ENCODE data around the gene ATP8B4. TPM values are rescaled to one million over a fixed set of nuclear protein-coding genes. Genes with fewer than 3 reads are reported as not detected.

The ATP8B4 gene
- total and polyA plus RNA-seq, 2 donors (not counting 3 experiments of a cell fraction or from before 2014, with no cell fraction given) = not detected

GRCh38 chr15:49848282-49848724 lies 270.7 kb downstream of the ATP8B4 start:
- no peak for DNase-seq (ENCODE audit: low read depth, low spot score)
- no peak overlapping the region for H3K27ac ChIP-seq (ENCODE audit: insufficient read depth, low read depth, low read length)
- H3K4me2 ChIP-seq (ENCODE audit: insufficient read depth, low read length) = no peak overlapping the region

GRCh38 chr15:49847423-49848281 lies 271.4 kb downstream of the ATP8B4 start:
- Histone ChIP-seq H3K9ac (replicated peaks; ENCODE audit: extremely low read depth, insufficient read depth, low read length) (no peak overlapping the region), H4K20me1 (replicated peaks; ENCODE audit: control insufficient read depth, extremely low read depth, insufficient read depth, low read length) (no peaks in the 10 kb centered on the region), H3K9me3 (replicated peaks; ENCODE audit: control insufficient read depth, insufficient read depth, low read length) (no peaks in the 10 kb centered on the region), H3K4me3 (replicated peaks in 1 of 3; ENCODE audit: insufficient read depth in 1 of 3, low read depth in 1 of 3, low read length in 3 of 3) (no peak overlapping the region), H3K27ac (ENCODE audit: insufficient read depth, low read depth, low read length) (no peak overlapping the region), H3K9me1 (replicated peaks; ENCODE audit: control insufficient read depth, extremely low read depth, insufficient read depth, low read length) (no peaks in the 10 kb centered on the region), H3K79me2 (ENCODE audit: control insufficient read depth, insufficient read depth, low read length) (no peaks in the 10 kb centered on the region), H3K27me3 (ENCODE audit: control insufficient read depth in 2 of 2, insufficient read depth in 2 of 2, low read length in 2 of 2) (no peaks in the 10 kb centered on the region), H3K4me2 (ENCODE audit: insufficient read depth, low read length) (no peak overlapping the region), H3K4me1 (ENCODE audit: control insufficient read depth, extremely low read depth, insufficient read depth, low read length) (no peaks in the 10 kb centered on the region), H3K36me3 (ENCODE audit: control insufficient read depth in 2 of 2, extremely low read depth in 1 of 2, insufficient read depth in 2 of 2, low read length in 2 of 2) (no peaks in the 10 kb centered on the region), H2AFZ (ENCODE audit: low read depth, low read length) (no peak overlapping the region)
- TF ChIP-seq EZH2 (IDR thresholded peaks at IDR 0.05; ENCODE audit: borderline replicate concordance, low read depth, low read length, severe bottlenecking) (no peak), POLR2A (IDR thresholded peaks at IDR 0.05; ENCODE audit: low read depth, low read length) (no peak), POLR2AphosphoS5 (IDR thresholded peaks at IDR 0.05; ENCODE audit: insufficient read depth, low read depth, low read length) (no peak), GATA2 (IDR thresholded peaks at IDR 0.05; ENCODE audit: insufficient read depth, insufficient read length, low read depth, low read length) (no peak), FOS (IDR thresholded peaks at IDR 0.05; ENCODE audit: borderline replicate concordance, insufficient read depth, low read length) (no peak), MYC (IDR thresholded peaks at IDR 0.05; ENCODE audit: low read depth, low read length) (no peak), JUN (IDR thresholded peaks at IDR 0.05; ENCODE audit: borderline replicate concordance, insufficient read depth, insufficient read length, low read depth) (no peak), MAX (IDR thresholded peaks at IDR 0.05; ENCODE audit: insufficient read depth, insufficient read length) (no peak), CTCF (IDR thresholded peaks at IDR 0.05; ENCODE audit: extremely low read depth in 1 of 2, insufficient read depth in 1 of 2, low read depth in 1 of 2, low read length in 2 of 2) (no peak)
- intact Hi-C loops (cut with micrococcal nuclease) = no loop called here
- POLR2A ChIA-PET = no interaction called here
- DNase-seq (ENCODE audit: low read depth, low spot score) (no peak), FAIRE-seq (no peak)
- CTCF ChIA-PET = no interaction called here
- no TSS peak for BruUV-seq (replicated peaks)
- dilution Hi-C loops (cut with MboI; ENCODE audit: extremely low pct_ligation_motif_present, low sequenced_read_pairs) = no loop called here

More at GRCh38 chr15:49848282-49848724, 270.7 kb downstream of the ATP8B4 start:
- Histone ChIP-seq H2AFZ (ENCODE audit: low read depth, low read length) (no peak overlapping the region), H3K36me3 (ENCODE audit: control insufficient read depth in 2 of 2, extremely low read depth in 1 of 2, insufficient read depth in 2 of 2, low read length in 2 of 2) (no peaks in the 10 kb centered on the region), H3K9ac (replicated peaks; ENCODE audit: extremely low read depth, insufficient read depth, low read length) (no peak overlapping the region), H3K79me2 (ENCODE audit: control insufficient read depth, insufficient read depth, low read length) (no peaks in the 10 kb centered on the region), H3K9me1 (replicated peaks; ENCODE audit: control insufficient read depth, extremely low read depth, insufficient read depth, low read length) (no peaks in the 10 kb centered on the region), H3K4me3 (replicated peaks in 1 of 3; ENCODE audit: insufficient read depth in 1 of 3, low read depth in 1 of 3, low read length in 3 of 3) (no peak overlapping the region), H3K9me3 (replicated peaks; ENCODE audit: control insufficient read depth, insufficient read depth, low read length) (no peaks in the 10 kb centered on the region), H4K20me1 (replicated peaks; ENCODE audit: control insufficient read depth, extremely low read depth, insufficient read depth, low read length) (no peaks in the 10 kb centered on the region), H3K4me1 (ENCODE audit: control insufficient read depth, extremely low read depth, insufficient read depth, low read length) (no peaks in the 10 kb centered on the region), H3K27me3 (ENCODE audit: control insufficient read depth in 2 of 2, insufficient read depth in 2 of 2, low read length in 2 of 2) (no peaks in the 10 kb centered on the region)
- dilution Hi-C loops (cut with MboI; ENCODE audit: extremely low pct_ligation_motif_present, low sequenced_read_pairs) = no loop called here
- BruUV-seq (replicated peaks) = no TSS peak
- TF ChIP-seq MYC (IDR thresholded peaks at IDR 0.05; ENCODE audit: low read depth, low read length) = no peak
- no peak for TF ChIP-seq MAX (IDR thresholded peaks at IDR 0.05; ENCODE audit: insufficient read depth, insufficient read length)
- TF ChIP-seq JUN (IDR thresholded peaks at IDR 0.05; ENCODE audit: borderline replicate concordance, insufficient read depth, insufficient read length, low read depth) = no peak
- FAIRE-seq = no peak
- CTCF ChIA-PET = no interaction called here
- POLR2A ChIA-PET = no interaction called here
- intact Hi-C loops (cut with micrococcal nuclease) = no loop called here

Measured in endothelial cell of umbilical vein (primary cell).